ENCODE results near the gene UCMA. TPM values are rescaled to one million over a fixed set of nuclear protein-coding genes. Genes with fewer than 3 reads are reported as not detected.
"Not testable (repeated sequence)": the region's sequence is repeated elsewhere in the genome, so short reads cannot be mapped to it uniquely, and the experiment has no call there.

Gene UCMA
- total RNA-seq, 1 experiment from 2014 or later, result not detected

GRCh38 chr10:13239923-13240322, 5.7 kb upstream of the UCMA start:
- Histone ChIP-seq H3K9me3 (ENCODE audit: low read length) (no peaks in the 10 kb centered on the region), H3K36me3 (ENCODE audit: low read depth, low read length) (no peaks in the 10 kb centered on the region), H3K27me3 (ENCODE audit: low read length) (no peaks in the 10 kb centered on the region), H3F3A (ENCODE audit: low read length, unreplicated experiment) (no peaks in the 10 kb centered on the region), H3K9me2 (replicated peaks; ENCODE audit: low read length) (no peaks in the 10 kb centered on the region), H2AFZ (ENCODE audit: low read length) (no peak overlapping the region), H3K27ac (ENCODE audit: low read length) (no peak overlapping the region), H3K4me2 (ENCODE audit: low read length) (no peak overlapping the region), H3K4me1 (ENCODE audit: insufficient read depth, low read length) (no peaks in the 10 kb centered on the region), H3K79me2 (ENCODE audit: low read length) (no peaks in the 10 kb centered on the region), H3K9ac (ENCODE audit: low read length) (no peak overlapping the region), H4K20me1 (ENCODE audit: low read length) (no peaks in the 10 kb centered on the region), H3K4me3 (ENCODE audit: low read length) (no peak overlapping the region)
- DNase-seq (no peak), ATAC-seq (no peak)
- POLR2A ChIA-PET (ENCODE audit: unreplicated experiment), result no interaction called here
- TF ChIP-seq CTCF (conservative IDR thresholded peaks at IDR 0.05; ENCODE audit: low read depth, low read length), result no peak
- TF ChIP-seq EZH2 (IDR thresholded peaks at IDR 0.05; ENCODE audit: low read length, unreplicated experiment), result no peak
- no peak for TF ChIP-seq EZH2phosphoT487 (IDR thresholded peaks at IDR 0.05; ENCODE audit: borderline replicate concordance, low read length)
- no TSS peak for BruUV-seq (replicated peaks)
- intact Hi-C loops (cut with micrococcal nuclease), result no loop called here
- CTCF ChIA-PET, result no interaction called here

DNA sequence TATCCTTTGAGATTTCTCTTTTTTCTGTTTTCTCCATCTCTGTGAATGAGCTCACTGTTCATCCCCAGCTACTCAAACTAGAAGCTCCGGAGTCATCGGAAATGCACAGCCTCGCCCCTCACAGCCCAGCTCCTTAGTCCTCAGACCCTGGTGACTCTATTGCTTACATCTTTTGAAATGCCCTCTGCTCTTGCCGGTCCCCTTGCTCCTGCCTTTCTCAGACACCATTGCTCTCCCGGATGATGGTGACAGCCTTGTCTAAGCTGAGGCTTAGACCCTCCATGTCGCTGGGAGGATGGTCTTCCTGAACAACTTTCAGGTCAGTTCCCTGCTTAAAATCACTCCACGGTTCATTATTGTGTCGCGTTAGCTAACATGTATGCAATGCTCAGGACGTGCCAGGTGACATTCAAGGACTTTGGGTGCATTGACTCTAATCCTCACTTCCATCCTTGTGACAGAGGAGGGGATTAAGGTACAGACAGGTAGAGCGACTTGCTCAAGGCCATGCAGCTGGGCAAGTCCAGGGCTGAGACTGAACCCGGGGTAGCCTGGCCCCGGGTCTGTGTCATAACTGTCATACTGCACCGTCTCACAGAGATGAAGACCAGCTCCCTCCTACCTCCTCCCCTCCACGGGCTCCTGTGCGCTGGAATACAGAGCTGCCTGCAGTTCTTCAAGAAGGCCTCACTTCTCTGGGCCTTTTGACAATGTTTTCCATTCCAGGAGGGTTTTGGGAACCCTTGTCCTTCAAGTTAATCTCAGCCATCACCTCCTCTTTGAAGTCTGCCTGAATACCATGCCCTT, 4.3 kb upstream of the UCMA start:
- H4K20me1 ChIP-seq (ENCODE audit: low read length), result no peaks in the 10 kb centered on the region
- H3K9me2 ChIP-seq (replicated peaks; ENCODE audit: low read length), result no peaks in the 10 kb centered on the region
- H3K4me1 ChIP-seq (ENCODE audit: insufficient read depth, low read length), result no peaks in the 10 kb centered on the region
- no peak for TF ChIP-seq EZH2 (IDR thresholded peaks at IDR 0.05; ENCODE audit: low read length, unreplicated experiment)
- no peak for TF ChIP-seq EZH2phosphoT487 (IDR thresholded peaks at IDR 0.05; ENCODE audit: borderline replicate concordance, low read length)
- no peak for TF ChIP-seq CTCF (conservative IDR thresholded peaks at IDR 0.05; ENCODE audit: low read depth, low read length)
- intact Hi-C loops (cut with micrococcal nuclease), result no loop called here
- H3K27me3 ChIP-seq (ENCODE audit: low read length), result no peaks in the 10 kb centered on the region
- H3K36me3 ChIP-seq (ENCODE audit: low read depth, low read length), result no peaks in the 10 kb centered on the region
- ChIA-PET POLR2A (ENCODE audit: unreplicated experiment) (no interaction called here), CTCF (no interaction called here)
- DNase-seq (no peak), ATAC-seq (no peak)
- no peak overlapping the region for H3K4me3 ChIP-seq (ENCODE audit: low read length)
- H2AFZ ChIP-seq (ENCODE audit: low read length), result no peak overlapping the region
- no peaks in the 10 kb centered on the region for H3K79me2 ChIP-seq (ENCODE audit: low read length)
- no peak overlapping the region for H3K27ac ChIP-seq (ENCODE audit: low read length)
- H3K9ac ChIP-seq (ENCODE audit: low read length), result no peak overlapping the region
- no peaks in the 10 kb centered on the region for H3F3A ChIP-seq (ENCODE audit: low read length, unreplicated experiment)
- no peaks in the 10 kb centered on the region for H3K9me3 ChIP-seq (ENCODE audit: low read length)
- no peak overlapping the region for H3K4me2 ChIP-seq (ENCODE audit: low read length)
- no TSS peak for BruUV-seq (replicated peaks)

GRCh38 chr10:13236638-13237037, 2.5 kb upstream of the UCMA start:
- H3K27me3 ChIP-seq (ENCODE audit: low read length), result no peaks in the 10 kb centered on the region
- H3K9ac ChIP-seq (ENCODE audit: low read length), result no peak overlapping the region
- no peaks in the 10 kb centered on the region for H3K36me3 ChIP-seq (ENCODE audit: low read depth, low read length)
- no peaks in the 10 kb centered on the region for H3K9me2 ChIP-seq (replicated peaks; ENCODE audit: low read length)
- H2AFZ ChIP-seq (ENCODE audit: low read length), result no peak overlapping the region
- ATAC-seq, result no peak
- H3K79me2 ChIP-seq (ENCODE audit: low read length), result no peaks in the 10 kb centered on the region
- H3K9me3 ChIP-seq (ENCODE audit: low read length), result no peaks in the 10 kb centered on the region
- no peak overlapping the region for H3K4me2 ChIP-seq (ENCODE audit: low read length)
- H3K4me1 ChIP-seq (ENCODE audit: insufficient read depth, low read length), result no peaks in the 10 kb centered on the region
- intact Hi-C loops (cut with micrococcal nuclease), result no loop called here
- ChIA-PET CTCF (no interaction called here), POLR2A (ENCODE audit: unreplicated experiment) (no interaction called here)
- no peaks in the 10 kb centered on the region for H3F3A ChIP-seq (ENCODE audit: low read length, unreplicated experiment)
- BruUV-seq (replicated peaks), result no TSS peak
- no peak overlapping the region for H3K27ac ChIP-seq (ENCODE audit: low read length)
- no peak for TF ChIP-seq CTCF (conservative IDR thresholded peaks at IDR 0.05; ENCODE audit: low read depth, low read length)
- no peak for TF ChIP-seq EZH2phosphoT487 (IDR thresholded peaks at IDR 0.05; ENCODE audit: borderline replicate concordance, low read length)
- no peak for TF ChIP-seq EZH2 (IDR thresholded peaks at IDR 0.05; ENCODE audit: low read length, unreplicated experiment)
- H4K20me1 ChIP-seq (ENCODE audit: low read length), result no peaks in the 10 kb centered on the region
- no peak overlapping the region for H3K4me3 ChIP-seq (ENCODE audit: low read length)
- DNase-seq, result no peak

- CTCF ChIA-PET; H3K36me3 ChIP-seq (ENCODE audit: low read depth, low read length); H3K9me2 ChIP-seq (replicated peaks; ENCODE audit: low read length); H2AFZ ChIP-seq (ENCODE audit: low read length); intact Hi-C loops (cut with micrococcal nuclease); H4K20me1 ChIP-seq (ENCODE audit: low read length); H3K4me1 ChIP-seq (ENCODE audit: insufficient read depth, low read length); H3F3A ChIP-seq (ENCODE audit: low read length, unreplicated experiment); H3K9ac ChIP-seq (ENCODE audit: low read length); BruUV-seq (replicated peaks); H3K4me2 ChIP-seq (ENCODE audit: low read length); H3K4me3 ChIP-seq (ENCODE audit: low read length); H3K79me2 ChIP-seq (ENCODE audit: low read length); H3K27ac ChIP-seq (ENCODE audit: low read length); ATAC-seq; H3K9me3 ChIP-seq (ENCODE audit: low read length); DNase-seq; POLR2A ChIA-PET (ENCODE audit: unreplicated experiment); H3K27me3 ChIP-seq (ENCODE audit: low read length): not testable (repeated sequence)
Measured at GRCh38 chr10:13234736-13235135, 562 bp upstream of the UCMA start.

Data from PC-3 (cell line).